ENCODE measurements around the gene KLKB1. TPM values are rescaled to one million over a fixed set of nuclear protein-coding genes. Genes with fewer than 3 reads are reported as not detected.

Gene KLKB1
- total RNA-seq, 1 experiment from 2014 or later: 10.1 TPM

DNA sequence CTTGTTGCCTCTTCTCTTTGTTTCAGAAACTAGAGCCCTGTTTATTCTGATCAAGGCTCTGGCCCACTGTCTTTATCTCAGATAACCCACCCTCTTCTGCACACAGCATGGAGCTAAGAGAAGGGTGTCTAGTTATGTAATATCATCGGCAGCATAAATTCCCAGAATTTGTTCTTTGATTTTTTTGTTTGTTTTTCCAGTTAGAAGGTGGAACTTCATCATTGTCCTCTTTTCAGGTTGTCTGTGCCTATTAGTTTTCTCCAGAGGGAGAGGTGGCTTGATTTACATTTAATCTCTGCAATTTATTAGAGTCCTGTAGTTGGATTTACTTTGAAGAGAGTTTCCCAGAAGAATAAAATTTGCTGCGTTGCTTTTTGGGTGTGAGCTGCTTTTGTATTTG is 23.5 kb downstream of the KLKB1 start (continued):
- TF ChIP-seq, protein P1, sequence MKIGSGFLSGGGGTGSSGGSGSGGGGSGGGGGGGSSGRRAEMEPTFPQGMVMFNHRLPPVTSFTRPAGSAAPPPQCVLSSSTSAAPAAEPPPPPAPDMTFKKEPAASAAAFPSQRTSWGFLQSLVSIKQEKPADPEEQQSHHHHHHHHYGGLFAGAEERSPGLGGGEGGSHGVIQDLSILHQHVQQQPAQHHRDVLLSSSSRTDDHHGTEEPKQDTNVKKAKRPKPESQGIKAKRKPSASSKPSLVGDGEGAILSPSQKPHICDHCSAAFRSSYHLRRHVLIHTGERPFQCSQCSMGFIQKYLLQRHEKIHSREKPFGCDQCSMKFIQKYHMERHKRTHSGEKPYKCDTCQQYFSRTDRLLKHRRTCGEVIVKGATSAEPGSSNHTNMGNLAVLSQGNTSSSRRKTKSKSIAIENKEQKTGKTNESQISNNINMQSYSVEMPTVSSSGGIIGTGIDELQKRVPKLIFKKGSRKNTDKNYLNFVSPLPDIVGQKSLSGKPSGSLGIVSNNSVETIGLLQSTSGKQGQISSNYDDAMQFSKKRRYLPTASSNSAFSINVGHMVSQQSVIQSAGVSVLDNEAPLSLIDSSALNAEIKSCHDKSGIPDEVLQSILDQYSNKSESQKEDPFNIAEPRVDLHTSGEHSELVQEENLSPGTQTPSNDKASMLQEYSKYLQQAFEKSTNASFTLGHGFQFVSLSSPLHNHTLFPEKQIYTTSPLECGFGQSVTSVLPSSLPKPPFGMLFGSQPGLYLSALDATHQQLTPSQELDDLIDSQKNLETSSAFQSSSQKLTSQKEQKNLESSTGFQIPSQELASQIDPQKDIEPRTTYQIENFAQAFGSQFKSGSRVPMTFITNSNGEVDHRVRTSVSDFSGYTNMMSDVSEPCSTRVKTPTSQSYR (CRISPR knock-in tag; IDR thresholded peaks at IDR 0.05): no peak
- TF ChIP-seq ZNF138 (CRISPR knock-in tag; conservative IDR thresholded peaks at IDR 0.05) (no peak), ZNF263 (CRISPR knock-in tag; IDR thresholded peaks at IDR 0.05; ENCODE audit: low read depth) (no peak), ESRRA (CRISPR knock-in tag; IDR thresholded peaks at IDR 0.05; ENCODE audit: borderline replicate concordance) (no peak), ATF1 (CRISPR knock-in tag; IDR thresholded peaks at IDR 0.05) (no peak), IRF2 (CRISPR knock-in tag; IDR thresholded peaks at IDR 0.05; ENCODE audit: borderline replicate concordance, low read depth) (no peak), JUN (CRISPR knock-in tag; IDR thresholded peaks at IDR 0.05) (no peak)
- TF ChIP-seq, protein P2, sequence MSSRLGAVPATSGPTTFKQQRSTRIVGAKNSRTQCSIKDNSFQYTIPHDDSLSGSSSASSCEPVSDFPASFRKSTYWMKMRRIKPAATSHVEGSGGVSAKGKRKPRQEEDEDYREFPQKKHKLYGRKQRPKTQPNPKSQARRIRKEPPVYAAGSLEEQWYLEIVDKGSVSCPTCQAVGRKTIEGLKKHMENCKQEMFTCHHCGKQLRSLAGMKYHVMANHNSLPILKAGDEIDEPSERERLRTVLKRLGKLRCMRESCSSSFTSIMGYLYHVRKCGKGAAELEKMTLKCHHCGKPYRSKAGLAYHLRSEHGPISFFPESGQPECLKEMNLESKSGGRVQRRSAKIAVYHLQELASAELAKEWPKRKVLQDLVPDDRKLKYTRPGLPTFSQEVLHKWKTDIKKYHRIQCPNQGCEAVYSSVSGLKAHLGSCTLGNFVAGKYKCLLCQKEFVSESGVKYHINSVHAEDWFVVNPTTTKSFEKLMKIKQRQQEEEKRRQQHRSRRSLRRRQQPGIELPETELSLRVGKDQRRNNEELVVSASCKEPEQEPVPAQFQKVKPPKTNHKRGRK (CRISPR knock-in tag; IDR thresholded peaks at IDR 0.05; ENCODE audit: borderline replicate concordance): no peak
- TF ChIP-seq, protein P3, sequence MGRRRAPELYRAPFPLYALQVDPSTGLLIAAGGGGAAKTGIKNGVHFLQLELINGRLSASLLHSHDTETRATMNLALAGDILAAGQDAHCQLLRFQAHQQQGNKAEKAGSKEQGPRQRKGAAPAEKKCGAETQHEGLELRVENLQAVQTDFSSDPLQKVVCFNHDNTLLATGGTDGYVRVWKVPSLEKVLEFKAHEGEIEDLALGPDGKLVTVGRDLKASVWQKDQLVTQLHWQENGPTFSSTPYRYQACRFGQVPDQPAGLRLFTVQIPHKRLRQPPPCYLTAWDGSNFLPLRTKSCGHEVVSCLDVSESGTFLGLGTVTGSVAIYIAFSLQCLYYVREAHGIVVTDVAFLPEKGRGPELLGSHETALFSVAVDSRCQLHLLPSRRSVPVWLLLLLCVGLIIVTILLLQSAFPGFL (CRISPR knock-in tag; IDR thresholded peaks at IDR 0.05; ENCODE audit: borderline replicate concordance): no peak

DNA sequence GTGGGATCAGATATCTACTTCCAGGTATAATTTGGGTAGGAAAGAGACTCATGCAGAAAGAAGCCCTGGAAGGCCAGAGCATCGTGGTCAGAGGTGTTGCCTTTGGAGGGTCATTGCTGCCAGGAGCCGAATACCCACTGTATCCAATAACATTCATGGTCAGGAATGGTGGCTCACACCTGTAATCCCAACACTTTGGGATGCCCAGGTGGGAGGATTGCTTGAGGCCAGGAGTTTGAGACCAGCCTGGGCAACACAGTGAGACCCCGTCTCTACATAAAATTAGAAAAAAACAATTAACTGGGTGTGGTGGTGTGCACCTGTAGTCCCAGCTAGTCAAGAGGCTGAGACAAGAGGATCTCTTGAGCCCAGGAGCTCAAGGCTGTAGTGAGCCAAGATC is 27.8 kb downstream of the KLKB1 start:
- Mint-ChIP-seq H3K27me3 (ENCODE audit: low read depth) (no peaks in the 10 kb centered on the region), H3K4me3 (no peak overlapping the region), H3K9me3 (peaks cover 3% of the 10 kb centered on the region), H3K27ac (peak overlapping the region; percentile 11; the same call in 1 of the 2 replicates), H3K36me3 (peaks cover 37% of the 10 kb centered on the region), H3K4me1 (peaks cover 37% of the 10 kb centered on the region)
- TF ChIP-seq GTF2I (CRISPR knock-in tag; conservative IDR thresholded peaks at IDR 0.05): no peak
- peak; percentile 92 for TF ChIP-seq ZNF121 (CRISPR knock-in tag; IDR thresholded peaks at IDR 0.05)
- CTCF ChIA-PET: no interaction called here
- ATAC-seq: no peak
- DNase-seq (ENCODE audit: low spot score): no peak
- POLR2A ChIA-PET: no interaction called here

DNA sequence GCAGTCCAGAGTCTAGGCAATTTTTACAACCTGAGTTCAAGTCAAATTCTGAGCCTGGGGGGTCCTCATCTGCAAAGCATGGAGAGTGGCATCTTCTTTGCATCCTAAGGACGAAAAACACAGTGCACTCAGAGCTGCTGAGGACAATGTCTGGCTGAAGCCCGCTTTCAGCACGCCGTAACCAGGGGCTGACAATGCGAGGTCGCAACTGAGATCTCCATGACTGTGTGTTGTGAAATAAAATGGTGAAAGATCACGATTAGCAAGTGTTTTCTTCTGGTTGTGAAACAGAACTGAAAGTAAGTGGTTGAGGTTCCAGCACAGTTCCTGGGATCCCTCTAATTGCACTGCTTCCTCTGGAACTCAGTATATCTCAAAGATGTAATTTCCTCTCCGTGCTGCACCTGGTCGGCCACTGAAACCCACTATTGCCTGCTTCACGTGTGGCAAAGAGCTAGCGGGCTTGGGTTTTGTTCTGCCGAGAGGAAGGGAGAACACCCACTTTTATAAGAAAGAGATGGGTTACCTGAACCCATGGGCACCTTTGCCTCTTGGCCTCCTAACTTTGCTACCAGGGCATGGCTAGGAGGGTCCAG is 31.0 kb downstream of the KLKB1 start:
- ChIA-PET POLR2A (no interaction called here), CTCF (no interaction called here)
- DNase-seq (ENCODE audit: low spot score) (no peak), ATAC-seq (no peak)
- no peak overlapping the region for H3K4me3 Mint-ChIP-seq
- H3K9me3 Mint-ChIP-seq: peaks cover 8% of the 10 kb centered on the region
- no peak overlapping the region for H3K27ac Mint-ChIP-seq
- H3K4me1 Mint-ChIP-seq: peaks cover 29% of the 10 kb centered on the region
- H3K27me3 Mint-ChIP-seq (ENCODE audit: low read depth): no peaks in the 10 kb centered on the region
- H3K36me3 Mint-ChIP-seq: peaks cover 39% of the 10 kb centered on the region
- TF ChIP-seq, protein P4, sequence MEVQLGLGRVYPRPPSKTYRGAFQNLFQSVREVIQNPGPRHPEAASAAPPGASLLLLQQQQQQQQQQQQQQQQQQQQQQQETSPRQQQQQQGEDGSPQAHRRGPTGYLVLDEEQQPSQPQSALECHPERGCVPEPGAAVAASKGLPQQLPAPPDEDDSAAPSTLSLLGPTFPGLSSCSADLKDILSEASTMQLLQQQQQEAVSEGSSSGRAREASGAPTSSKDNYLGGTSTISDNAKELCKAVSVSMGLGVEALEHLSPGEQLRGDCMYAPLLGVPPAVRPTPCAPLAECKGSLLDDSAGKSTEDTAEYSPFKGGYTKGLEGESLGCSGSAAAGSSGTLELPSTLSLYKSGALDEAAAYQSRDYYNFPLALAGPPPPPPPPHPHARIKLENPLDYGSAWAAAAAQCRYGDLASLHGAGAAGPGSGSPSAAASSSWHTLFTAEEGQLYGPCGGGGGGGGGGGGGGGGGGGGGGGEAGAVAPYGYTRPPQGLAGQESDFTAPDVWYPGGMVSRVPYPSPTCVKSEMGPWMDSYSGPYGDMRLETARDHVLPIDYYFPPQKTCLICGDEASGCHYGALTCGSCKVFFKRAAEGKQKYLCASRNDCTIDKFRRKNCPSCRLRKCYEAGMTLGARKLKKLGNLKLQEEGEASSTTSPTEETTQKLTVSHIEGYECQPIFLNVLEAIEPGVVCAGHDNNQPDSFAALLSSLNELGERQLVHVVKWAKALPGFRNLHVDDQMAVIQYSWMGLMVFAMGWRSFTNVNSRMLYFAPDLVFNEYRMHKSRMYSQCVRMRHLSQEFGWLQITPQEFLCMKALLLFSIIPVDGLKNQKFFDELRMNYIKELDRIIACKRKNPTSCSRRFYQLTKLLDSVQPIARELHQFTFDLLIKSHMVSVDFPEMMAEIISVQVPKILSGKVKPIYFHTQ (CRISPR knock-in tag; IDR thresholded peaks at IDR 0.05): no peak
- TF ChIP-seq, protein P5, sequence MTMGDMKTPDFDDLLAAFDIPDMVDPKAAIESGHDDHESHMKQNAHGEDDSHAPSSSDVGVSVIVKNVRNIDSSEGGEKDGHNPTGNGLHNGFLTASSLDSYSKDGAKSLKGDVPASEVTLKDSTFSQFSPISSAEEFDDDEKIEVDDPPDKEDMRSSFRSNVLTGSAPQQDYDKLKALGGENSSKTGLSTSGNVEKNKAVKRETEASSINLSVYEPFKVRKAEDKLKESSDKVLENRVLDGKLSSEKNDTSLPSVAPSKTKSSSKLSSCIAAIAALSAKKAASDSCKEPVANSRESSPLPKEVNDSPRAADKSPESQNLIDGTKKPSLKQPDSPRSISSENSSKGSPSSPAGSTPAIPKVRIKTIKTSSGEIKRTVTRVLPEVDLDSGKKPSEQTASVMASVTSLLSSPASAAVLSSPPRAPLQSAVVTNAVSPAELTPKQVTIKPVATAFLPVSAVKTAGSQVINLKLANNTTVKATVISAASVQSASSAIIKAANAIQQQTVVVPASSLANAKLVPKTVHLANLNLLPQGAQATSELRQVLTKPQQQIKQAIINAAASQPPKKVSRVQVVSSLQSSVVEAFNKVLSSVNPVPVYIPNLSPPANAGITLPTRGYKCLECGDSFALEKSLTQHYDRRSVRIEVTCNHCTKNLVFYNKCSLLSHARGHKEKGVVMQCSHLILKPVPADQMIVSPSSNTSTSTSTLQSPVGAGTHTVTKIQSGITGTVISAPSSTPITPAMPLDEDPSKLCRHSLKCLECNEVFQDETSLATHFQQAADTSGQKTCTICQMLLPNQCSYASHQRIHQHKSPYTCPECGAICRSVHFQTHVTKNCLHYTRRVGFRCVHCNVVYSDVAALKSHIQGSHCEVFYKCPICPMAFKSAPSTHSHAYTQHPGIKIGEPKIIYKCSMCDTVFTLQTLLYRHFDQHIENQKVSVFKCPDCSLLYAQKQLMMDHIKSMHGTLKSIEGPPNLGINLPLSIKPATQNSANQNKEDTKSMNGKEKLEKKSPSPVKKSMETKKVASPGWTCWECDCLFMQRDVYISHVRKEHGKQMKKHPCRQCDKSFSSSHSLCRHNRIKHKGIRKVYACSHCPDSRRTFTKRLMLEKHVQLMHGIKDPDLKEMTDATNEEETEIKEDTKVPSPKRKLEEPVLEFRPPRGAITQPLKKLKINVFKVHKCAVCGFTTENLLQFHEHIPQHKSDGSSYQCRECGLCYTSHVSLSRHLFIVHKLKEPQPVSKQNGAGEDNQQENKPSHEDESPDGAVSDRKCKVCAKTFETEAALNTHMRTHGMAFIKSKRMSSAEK (CRISPR knock-in tag; IDR thresholded peaks at IDR 0.05; ENCODE audit: borderline replicate concordance): no peak
- TF ChIP-seq, protein P6, sequence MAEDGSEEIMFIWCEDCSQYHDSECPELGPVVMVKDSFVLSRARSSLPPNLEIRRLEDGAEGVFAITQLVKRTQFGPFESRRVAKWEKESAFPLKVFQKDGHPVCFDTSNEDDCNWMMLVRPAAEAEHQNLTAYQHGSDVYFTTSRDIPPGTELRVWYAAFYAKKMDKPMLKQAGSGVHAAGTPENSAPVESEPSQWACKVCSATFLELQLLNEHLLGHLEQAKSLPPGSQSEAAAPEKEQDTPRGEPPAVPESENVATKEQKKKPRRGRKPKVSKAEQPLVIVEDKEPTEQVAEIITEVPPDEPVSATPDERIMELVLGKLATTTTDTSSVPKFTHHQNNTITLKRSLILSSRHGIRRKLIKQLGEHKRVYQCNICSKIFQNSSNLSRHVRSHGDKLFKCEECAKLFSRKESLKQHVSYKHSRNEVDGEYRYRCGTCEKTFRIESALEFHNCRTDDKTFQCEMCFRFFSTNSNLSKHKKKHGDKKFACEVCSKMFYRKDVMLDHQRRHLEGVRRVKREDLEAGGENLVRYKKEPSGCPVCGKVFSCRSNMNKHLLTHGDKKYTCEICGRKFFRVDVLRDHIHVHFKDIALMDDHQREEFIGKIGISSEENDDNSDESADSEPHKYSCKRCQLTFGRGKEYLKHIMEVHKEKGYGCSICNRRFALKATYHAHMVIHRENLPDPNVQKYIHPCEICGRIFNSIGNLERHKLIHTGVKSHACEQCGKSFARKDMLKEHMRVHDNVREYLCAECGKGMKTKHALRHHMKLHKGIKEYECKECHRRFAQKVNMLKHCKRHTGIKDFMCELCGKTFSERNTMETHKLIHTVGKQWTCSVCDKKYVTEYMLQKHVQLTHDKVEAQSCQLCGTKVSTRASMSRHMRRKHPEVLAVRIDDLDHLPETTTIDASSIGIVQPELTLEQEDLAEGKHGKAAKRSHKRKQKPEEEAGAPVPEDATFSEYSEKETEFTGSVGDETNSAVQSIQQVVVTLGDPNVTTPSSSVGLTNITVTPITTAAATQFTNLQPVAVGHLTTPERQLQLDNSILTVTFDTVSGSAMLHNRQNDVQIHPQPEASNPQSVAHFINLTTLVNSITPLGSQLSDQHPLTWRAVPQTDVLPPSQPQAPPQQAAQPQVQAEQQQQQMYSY (CRISPR knock-in tag; IDR thresholded peaks at IDR 0.05): no peak
- no peak for TF ChIP-seq TCF7 (CRISPR knock-in tag; IDR thresholded peaks at IDR 0.05; ENCODE audit: low read depth)
